Mesenchymal stem cell (in vitro differentiated cells and primary cell): ENCODE measurements around the gene KAT2A.

Experiments
- DNase-seq: peaks from one replicate; pipeline ENCODE4 v3.0.0-alpha.2; 2013
- H2AFZ ChIP-seq: one replicate; pipeline ENCODE4 v1.6.1; 2013; ENCODE audit warnings: low read depth, mild to moderate bottlenecking, control low read depth, inconsistent platforms, low read length, moderate library complexity
- H2AK5ac ChIP-seq: 2 replicates; pipeline ENCODE4 v1.6.1; 2013; ENCODE audit warnings: low read length, moderate library complexity, mild to moderate bottlenecking, inconsistent platforms; ENCODE audit not compliant: severe bottlenecking
- H2BK120ac ChIP-seq: one replicate; pipeline ENCODE4 v1.6.1; 2013; ENCODE audit warnings: low read depth, mild to moderate bottlenecking, inconsistent platforms, low read length, moderate library complexity
- H2BK12ac ChIP-seq, 2 experiments: one replicate each; pipeline ENCODE4 v1.6.1; 2013; ENCODE audit warnings: inconsistent platforms in 2 of 2, low read length in 2 of 2, mild to moderate bottlenecking in 2 of 2, moderate library complexity in 2 of 2, control low read depth in 1 of 2
- H2BK15ac ChIP-seq: one replicate; pipeline ENCODE4 v1.6.1; 2013; ENCODE audit warnings: mild to moderate bottlenecking, low read depth, inconsistent platforms; ENCODE audit not compliant: poor library complexity, severe bottlenecking
- H2BK5ac ChIP-seq: 2 replicates; pipeline ENCODE4 v1.6.1; 2013; ENCODE audit warnings: low read depth, mild to moderate bottlenecking, low read length, control low read depth, inconsistent platforms; ENCODE audit not compliant: poor library complexity, severe bottlenecking
- H3K14ac ChIP-seq, 2 experiments: one replicate each; pipeline ENCODE4 v1.6.1; 2013; ENCODE audit warnings: inconsistent platforms in 2 of 2, low read length in 2 of 2, control low read depth in 1 of 2, mild to moderate bottlenecking in 1 of 2, moderate library complexity in 1 of 2
- H3K18ac ChIP-seq, 2 experiments: one replicate each; pipeline ENCODE4 v1.6.1; 2013; ENCODE audit warnings: inconsistent platforms in 2 of 2, low read length in 2 of 2, control low read depth in 1 of 2, low read depth in 1 of 2, mild to moderate bottlenecking in 1 of 2
- H3K23ac ChIP-seq, 2 experiments: one replicate each; pipeline ENCODE4 v1.6.1; 2013; ENCODE audit warnings: inconsistent platforms in 2 of 2, low read length in 2 of 2, mild to moderate bottlenecking in 2 of 2, moderate library complexity in 2 of 2, control low read depth in 1 of 2
- H3K27ac ChIP-seq: 2 replicates; pipeline ENCODE4 v1.5.1; 2013; ENCODE audit warnings: mild to moderate bottlenecking, moderate library complexity, low read length, control low read depth, inconsistent platforms; ENCODE audit not compliant: poor library complexity, severe bottlenecking
- H3K27me3 ChIP-seq, 2 experiments: 2 replicates each; pipeline versions ENCODE4 v1.6.1 to v1.7.0; 2013; ENCODE audit warnings: low read length in 2 of 2, mild to moderate bottlenecking in 2 of 2, moderate library complexity in 2 of 2, control low read depth in 1 of 2, inconsistent platforms in 1 of 2; ENCODE audit not compliant: control insufficient read depth in 1 of 2, insufficient read depth in 1 of 2
- H3K36me3 ChIP-seq, 2 experiments: 2 replicates each; pipeline versions ENCODE4 v1.6.1 to v1.7.0; 2013; ENCODE audit warnings: low read length in 2 of 2, control low read depth in 1 of 2, inconsistent platforms in 1 of 2, low read depth in 1 of 2, mild to moderate bottlenecking in 1 of 2; ENCODE audit not compliant: insufficient read depth in 2 of 2, control insufficient read depth in 1 of 2
- H3K4ac ChIP-seq, 2 experiments: one replicate each; pipeline ENCODE4 v1.6.1; 2013; ENCODE audit warnings: inconsistent platforms in 2 of 2, low read length in 2 of 2, mild to moderate bottlenecking in 2 of 2, moderate library complexity in 2 of 2, control low read depth in 1 of 2, low read depth in 1 of 2
- H3K4me1 ChIP-seq: 2 replicates; pipeline ENCODE4 v1.6.1; 2013; ENCODE audit warnings: low read depth, low read length, control low read depth; ENCODE audit not compliant: control insufficient read depth, insufficient read depth
- H3K4me2 ChIP-seq: 2 replicates; pipeline ENCODE4 v1.6.1; 2013; ENCODE audit warnings: low read length, mild to moderate bottlenecking, inconsistent platforms; ENCODE audit not compliant: poor library complexity, severe bottlenecking
- H3K4me3 ChIP-seq, 2 experiments: 2 replicates each; pipeline versions ENCODE4 v1.5.1 to v1.7.0; 2013; ENCODE audit warnings: low read length in 2 of 2, mild to moderate bottlenecking in 2 of 2, control low read depth in 1 of 2, low read depth in 1 of 2; ENCODE audit not compliant: insufficient read depth in 1 of 2
- H3K79me1 ChIP-seq: replicated peaks from 2 replicates; pipeline ENCODE4 v1.6.1; 2013; ENCODE audit warnings: mild to moderate bottlenecking, control low read depth, low read length, inconsistent platforms; ENCODE audit not compliant: poor library complexity, severe bottlenecking
- H3K9ac ChIP-seq: 2 replicates; pipeline ENCODE4 v1.7.0; 2013; ENCODE audit warnings: mild to moderate bottlenecking, low read length, moderate library complexity
- H3K9me3 ChIP-seq: 2 replicates; pipeline ENCODE4 v1.7.0; 2013; ENCODE audit warnings: mild to moderate bottlenecking, low read length; ENCODE audit not compliant: control insufficient read depth
- H4K8ac ChIP-seq: one replicate; pipeline ENCODE4 v1.6.1; 2013; ENCODE audit warnings: inconsistent platforms, mild to moderate bottlenecking, low read length, moderate library complexity
- H4K91ac ChIP-seq: one replicate; pipeline ENCODE4 v1.6.1; 2013; ENCODE audit warnings: mild to moderate bottlenecking, low read length, inconsistent platforms
- WGBS: methylation state at CpG from one replicate; pipeline ENCODE4 v1.1.7; 2013; ENCODE audit warnings: mixed read lengths; 5-methylcytosine and 5-hydroxymethylcytosine counted together

KAT2A gene

DNA sequence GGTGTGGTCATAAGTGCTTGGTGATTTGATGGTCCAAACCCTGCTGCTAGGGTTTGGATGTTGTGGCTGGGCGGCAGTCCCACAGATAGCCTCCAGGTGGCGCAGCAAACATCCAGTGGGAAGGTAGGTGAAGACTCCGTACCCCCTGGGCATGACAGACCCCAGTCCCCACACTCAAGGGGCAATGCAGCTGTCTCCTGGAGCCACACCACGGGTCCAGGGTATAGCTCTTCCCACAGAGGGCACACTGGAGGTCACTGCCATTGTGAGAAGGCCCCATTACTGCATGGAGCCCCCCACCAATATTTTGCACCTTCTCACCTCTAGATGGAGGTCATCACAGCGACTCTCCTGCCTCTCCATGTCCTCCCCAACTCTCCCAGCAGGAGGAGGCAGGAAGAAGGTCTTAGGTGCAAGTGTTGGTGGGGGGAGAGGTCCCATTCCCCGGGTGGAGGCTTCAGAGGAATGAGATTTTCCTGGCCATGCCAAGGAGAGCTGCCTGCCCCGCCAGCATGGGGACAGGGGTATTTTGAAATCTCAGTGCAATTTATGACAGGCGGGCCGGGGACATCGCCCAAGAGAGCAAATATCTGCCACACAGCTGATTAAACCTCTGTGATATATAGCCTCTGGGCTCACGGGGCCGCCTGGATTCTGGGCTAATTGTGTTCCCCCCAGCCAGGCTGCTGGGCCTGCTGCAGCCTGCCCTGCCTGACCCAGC is 53.6 kb downstream of the KAT2A start:
- H3K4me2 ChIP-seq = no peak overlapping the region
- no peak overlapping the region for H3K23ac ChIP-seq
- no peak overlapping the region for H3K4ac ChIP-seq
- no peaks in the 10 kb centered on the region for H3K9me3 ChIP-seq
- H3K18ac ChIP-seq = no peak overlapping the region
- no peak overlapping the region for H2BK15ac ChIP-seq
- H4K8ac ChIP-seq = no peak overlapping the region
- H3K36me3 ChIP-seq = no peaks in the 10 kb centered on the region
- no peak overlapping the region for H2AFZ ChIP-seq
- H3K27me3 ChIP-seq = peaks cover 34 to 75% of the 10 kb centered on the region in 2 experiments
- peaks cover 14% of the 10 kb centered on the region for H3K4me1 ChIP-seq
- H2BK5ac ChIP-seq = no peak overlapping the region
- no peak overlapping the region for H4K91ac ChIP-seq
- no peak overlapping the region for H3K27ac ChIP-seq
- H3K4me3 ChIP-seq = no peak overlapping the region
- no peak overlapping the region for H3K9ac ChIP-seq
- 29% methylated on average over 11 of the region's 12 CpGs for WGBS
- DNase-seq = peak; percentile 45
- no peak overlapping the region for H2BK12ac ChIP-seq
- H2BK120ac ChIP-seq = no peak overlapping the region
- no peaks in the 10 kb centered on the region for H3K79me1 ChIP-seq
- H3K14ac ChIP-seq = peak overlapping the region in 1 of 2 experiments; percentile 27
- no peak overlapping the region for H2AK5ac ChIP-seq

DNA sequence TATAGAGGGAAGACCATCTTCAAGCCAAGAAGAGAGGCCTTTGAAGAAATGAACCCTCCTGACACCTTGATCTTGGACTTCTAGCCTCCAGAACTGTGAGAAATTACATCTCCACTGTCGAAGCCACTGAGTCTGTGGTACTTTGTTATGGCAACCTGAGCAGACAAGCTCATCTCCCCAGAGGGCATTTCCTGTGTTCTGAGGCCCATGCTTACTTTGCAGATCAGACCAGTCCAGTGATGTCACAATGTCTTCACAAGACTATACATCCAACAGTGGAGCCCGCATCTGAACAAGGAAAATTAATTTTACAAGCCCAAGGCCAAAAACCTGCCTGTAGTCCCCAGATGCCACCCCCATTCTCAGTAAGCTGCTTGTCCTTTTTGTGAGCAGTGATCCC is 56.0 kb downstream of the KAT2A start:
- Histone ChIP-seq H3K79me1 (no peaks in the 10 kb centered on the region), H2BK5ac (no peak overlapping the region), H3K4me3 (no peak overlapping the region), H2AFZ (no peak overlapping the region), H3K18ac (no peak overlapping the region), H4K91ac (no peak overlapping the region), H3K27me3 (peaks cover 13 to 64% of the 10 kb centered on the region in 2 experiments), H3K9me3 (no peaks in the 10 kb centered on the region), H2BK15ac (no peak overlapping the region), H3K27ac (no peak overlapping the region), H3K36me3 (no peaks in the 10 kb centered on the region), H3K14ac (no peak overlapping the region), H2BK12ac (no peak overlapping the region), H3K4ac (no peak overlapping the region), H3K23ac (no peak overlapping the region), H3K4me2 (no peak overlapping the region), H2AK5ac (no peak overlapping the region), H3K9ac (no peak overlapping the region), H3K4me1 (peaks cover 7% of the 10 kb centered on the region), H2BK120ac (no peak overlapping the region), H4K8ac (no peak overlapping the region)
- no peak for DNase-seq
- WGBS = 78% methylated on average over 2 of the region's 2 CpGs
